ENCODE data around the gene IQGAP2. TPM values are rescaled to one million over a fixed set of nuclear protein-coding genes. Genes with fewer than 3 reads are reported as not detected.

IQGAP2 gene
- total and polyA plus RNA-seq, 2 donors (not counting 1 experiment from before 2014, with no cell fraction given), result 8.1 to 15.0 TPM

GRCh38 chr5:76528547-76529331, 125.7 kb downstream of the IQGAP2 start:
- Mint-ChIP-seq H3K4me3 (no peak overlapping the region), H3K27ac (no peak overlapping the region), H3K27me3 (no peaks in the 10 kb centered on the region), H3K4me1 (peaks cover 3% of the 10 kb centered on the region), H3K9me3 (ENCODE audit: insufficient read depth) (no peaks in the 10 kb centered on the region)
- Histone ChIP-seq H3K36me3 (replicated peaks in 1 of 2; ENCODE audit: control extremely low read depth in 1 of 2, control insufficient read depth in 1 of 2, extremely low read depth in 1 of 2, insufficient read depth in 2 of 2, low read length in 1 of 2) (no peaks in the 10 kb centered on the region), H3K4me2 (replicated peaks; ENCODE audit: low read depth, low read length, poor library complexity, severe bottlenecking) (no peak overlapping the region), H3K4me3 (ENCODE audit: control extremely low read depth in 1 of 5, extremely low read depth in 1 of 5, insufficient read depth in 1 of 5, low read depth in 2 of 5, low read length in 4 of 5) (no peak overlapping the region), H3K9me3 (ENCODE audit: control extremely low read depth in 1 of 3, control insufficient read depth in 2 of 3, insufficient read depth in 1 of 3, low read length in 2 of 3) (no peaks in the 10 kb centered on the region), H3K27ac (ENCODE audit: low read length in 2 of 2) (no peak overlapping the region), H3K79me2 (ENCODE audit: control insufficient read depth, insufficient read depth, low read length) (peaks cover 3% of the 10 kb centered on the region), H3K9ac (ENCODE audit: low read length) (no peak overlapping the region), H3K4me1 (ENCODE audit: control insufficient read depth in 2 of 2, insufficient read depth in 2 of 2, low read length in 2 of 2) (no peaks in the 10 kb centered on the region), H3K27me3 (replicated peaks in 1 of 4; ENCODE audit: control extremely low read depth in 1 of 4, control insufficient read depth in 3 of 4, insufficient read depth in 4 of 4, low read length in 3 of 4) (no peaks in the 10 kb centered on the region), H4K20me1 (ENCODE audit: control insufficient read depth, insufficient read depth, low read length, poor library complexity, severe bottlenecking) (no peaks in the 10 kb centered on the region), H2AFZ (ENCODE audit: insufficient read depth, low read depth, low read length, poor library complexity, severe bottlenecking) (no peak overlapping the region)
- CTCF ChIA-PET, result no interaction called here
- DNase-seq (no peak), ATAC-seq (ENCODE audit: low read depth) (no peak)
- intact Hi-C loops (cut with micrococcal nuclease), result no loop called here
- POLR2A ChIA-PET, result no interaction called here
- 93% methylated on average over 2 of the region's 2 CpGs for WGBS (ENCODE audit: insufficient coverage)
- TF ChIP-seq, protein P1, sequence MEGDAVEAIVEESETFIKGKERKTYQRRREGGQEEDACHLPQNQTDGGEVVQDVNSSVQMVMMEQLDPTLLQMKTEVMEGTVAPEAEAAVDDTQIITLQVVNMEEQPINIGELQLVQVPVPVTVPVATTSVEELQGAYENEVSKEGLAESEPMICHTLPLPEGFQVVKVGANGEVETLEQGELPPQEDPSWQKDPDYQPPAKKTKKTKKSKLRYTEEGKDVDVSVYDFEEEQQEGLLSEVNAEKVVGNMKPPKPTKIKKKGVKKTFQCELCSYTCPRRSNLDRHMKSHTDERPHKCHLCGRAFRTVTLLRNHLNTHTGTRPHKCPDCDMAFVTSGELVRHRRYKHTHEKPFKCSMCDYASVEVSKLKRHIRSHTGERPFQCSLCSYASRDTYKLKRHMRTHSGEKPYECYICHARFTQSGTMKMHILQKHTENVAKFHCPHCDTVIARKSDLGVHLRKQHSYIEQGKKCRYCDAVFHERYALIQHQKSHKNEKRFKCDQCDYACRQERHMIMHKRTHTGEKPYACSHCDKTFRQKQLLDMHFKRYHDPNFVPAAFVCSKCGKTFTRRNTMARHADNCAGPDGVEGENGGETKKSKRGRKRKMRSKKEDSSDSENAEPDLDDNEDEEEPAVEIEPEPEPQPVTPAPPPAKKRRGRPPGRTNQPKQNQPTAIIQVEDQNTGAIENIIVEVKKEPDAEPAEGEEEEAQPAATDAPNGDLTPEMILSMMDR (IDR thresholded peaks at IDR 0.05), result no peak
- TF ChIP-seq EZH2 (IDR thresholded peaks at IDR 0.05; ENCODE audit: borderline replicate concordance, insufficient read depth, low read depth, low read length, poor library complexity, severe bottlenecking), result no peak

- no peak overlapping the region for H3K9ac ChIP-seq (ENCODE audit: low read length)
- H3K79me2 ChIP-seq (ENCODE audit: control insufficient read depth, insufficient read depth, low read length), result peaks cover 3% of the 10 kb centered on the region
- Mint-ChIP-seq H3K4me3 (no peak overlapping the region), H3K9me3 (ENCODE audit: insufficient read depth) (no peaks in the 10 kb centered on the region), H3K4me1 (peaks cover 3% of the 10 kb centered on the region), H3K27ac (no peak overlapping the region), H3K27me3 (no peaks in the 10 kb centered on the region)
- H4K20me1 ChIP-seq (ENCODE audit: control insufficient read depth, insufficient read depth, low read length, poor library complexity, severe bottlenecking), result no peaks in the 10 kb centered on the region
- intact Hi-C loops (cut with micrococcal nuclease), result no loop called here
- no peaks in the 10 kb centered on the region for H3K36me3 ChIP-seq (replicated peaks in 1 of 2; ENCODE audit: control extremely low read depth in 1 of 2, control insufficient read depth in 1 of 2, extremely low read depth in 1 of 2, insufficient read depth in 2 of 2, low read length in 1 of 2)
- H3K27ac ChIP-seq (ENCODE audit: low read length in 2 of 2), result no peak overlapping the region
- DNase-seq (no peak), ATAC-seq (ENCODE audit: low read depth) (no peak)
- no peaks in the 10 kb centered on the region for H3K27me3 ChIP-seq (replicated peaks in 1 of 4; ENCODE audit: control extremely low read depth in 1 of 4, control insufficient read depth in 3 of 4, insufficient read depth in 4 of 4, low read length in 3 of 4)
- H3K4me1 ChIP-seq (ENCODE audit: control insufficient read depth in 2 of 2, insufficient read depth in 2 of 2, low read length in 2 of 2), result no peaks in the 10 kb centered on the region
- no peak overlapping the region for H2AFZ ChIP-seq (ENCODE audit: insufficient read depth, low read depth, low read length, poor library complexity, severe bottlenecking)
- no peak overlapping the region for H3K4me2 ChIP-seq (replicated peaks; ENCODE audit: low read depth, low read length, poor library complexity, severe bottlenecking)
- no peak for TF ChIP-seq EZH2 (IDR thresholded peaks at IDR 0.05; ENCODE audit: borderline replicate concordance, insufficient read depth, low read depth, low read length, poor library complexity, severe bottlenecking)
- TF ChIP-seq, protein P1 (IDR thresholded peaks at IDR 0.05), result no peak
- H3K9me3 ChIP-seq (ENCODE audit: control extremely low read depth in 1 of 3, control insufficient read depth in 2 of 3, insufficient read depth in 1 of 3, low read length in 2 of 3), result no peaks in the 10 kb centered on the region
- ChIA-PET POLR2A (no interaction called here), CTCF (no interaction called here)
- no peak overlapping the region for H3K4me3 ChIP-seq (ENCODE audit: control extremely low read depth in 1 of 5, extremely low read depth in 1 of 5, insufficient read depth in 1 of 5, low read depth in 2 of 5, low read length in 4 of 5)
- WGBS (ENCODE audit: insufficient coverage), result 90% methylated on average over 2 of the region's 10 CpGs
These were observed 126.6 kb downstream of the IQGAP2 start for GRCh38 chr5:76529464-76530344.
